ENCODE results near the gene IL20RA.
A peak's percentile ranks its signal among the peaks of the same experiment; 100 is the strongest.
"Not testable (repeated sequence)": the region's sequence is repeated elsewhere in the genome, so short reads cannot be mapped to it uniquely, and the experiment has no call there.

Gene IL20RA

DNA sequence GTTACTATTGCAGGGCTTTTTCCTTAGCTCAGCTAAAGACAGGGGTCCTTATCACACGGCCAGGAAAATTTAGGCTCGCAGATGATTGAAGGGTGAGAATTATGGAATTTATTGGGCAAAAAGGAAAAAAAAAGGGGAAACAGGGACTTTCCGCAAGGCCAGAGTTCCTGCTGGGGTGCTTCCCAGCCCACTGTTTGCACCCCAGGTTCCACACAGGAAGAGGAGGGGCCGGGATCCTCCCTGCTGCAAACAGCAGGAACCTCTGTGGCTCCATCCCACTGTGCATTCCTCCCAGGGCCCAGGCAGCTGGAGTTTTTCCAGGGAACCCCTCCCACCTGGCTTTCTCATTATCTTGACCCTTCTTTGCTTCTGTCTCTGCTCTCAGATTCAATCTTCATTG lies 35.9 kb upstream of the IL20RA start:
- Histone ChIP-seq H3K4me1 (ENCODE audit: control insufficient read depth, insufficient read depth, low read length, poor library complexity, severe bottlenecking) (no peaks in the 10 kb centered on the region), H3K9me3 (ENCODE audit: control insufficient read depth, low read length) (no peaks in the 10 kb centered on the region), H3K36me3 (ENCODE audit: control insufficient read depth, insufficient read depth, low read length) (no peaks in the 10 kb centered on the region), H3K27me3 (replicated peaks; ENCODE audit: control insufficient read depth, insufficient read depth, low read length, poor library complexity, severe bottlenecking) (no peaks in the 10 kb centered on the region), H3K27ac (ENCODE audit: insufficient read depth, low read length, poor library complexity, severe bottlenecking) (no peak overlapping the region), H3K4me3 (ENCODE audit: insufficient read depth, low read depth, low read length, poor library complexity, severe bottlenecking) (no peak overlapping the region)
- DNase-seq = no peak

- Histone ChIP-seq H3K27me3 (replicated peaks; ENCODE audit: control insufficient read depth, insufficient read depth, low read length, poor library complexity, severe bottlenecking) (no peaks in the 10 kb centered on the region), H3K4me3 (ENCODE audit: insufficient read depth, low read depth, low read length, poor library complexity, severe bottlenecking) (no peak overlapping the region), H3K4me1 (ENCODE audit: control insufficient read depth, insufficient read depth, low read length, poor library complexity, severe bottlenecking) (no peaks in the 10 kb centered on the region), H3K36me3 (ENCODE audit: control insufficient read depth, insufficient read depth, low read length) (no peaks in the 10 kb centered on the region), H3K27ac (ENCODE audit: insufficient read depth, low read length, poor library complexity, severe bottlenecking) (no peak overlapping the region), H3K9me3 (ENCODE audit: control insufficient read depth, low read length) (no peaks in the 10 kb centered on the region)
- peak; percentile 15 to 32 (median 15) for DNase-seq
These were observed 31.7 kb upstream of the IL20RA start for GRCh38 chr6:137076277-137077068.

DNA sequence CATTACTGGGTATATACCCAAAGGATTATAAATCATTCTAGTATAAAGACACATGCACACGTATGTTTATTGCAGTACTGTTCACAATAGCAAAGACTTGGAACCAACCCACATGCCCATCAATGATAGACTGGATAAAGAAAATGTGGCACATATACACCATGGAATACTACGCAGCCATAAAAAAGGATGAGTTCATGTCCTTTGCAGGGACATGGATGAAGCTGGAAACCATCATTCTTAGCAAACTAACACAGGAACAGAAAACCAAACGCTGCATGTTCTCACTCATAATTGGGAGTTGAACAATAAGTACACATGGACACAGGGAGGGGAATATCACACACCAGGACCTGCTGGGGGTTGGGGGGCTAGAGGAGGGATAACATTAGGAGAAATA lies 31.0 kb upstream of the IL20RA start:
- H3K36me3 ChIP-seq (ENCODE audit: control insufficient read depth, insufficient read depth, low read length); H3K27ac ChIP-seq (ENCODE audit: insufficient read depth, low read length, poor library complexity, severe bottlenecking); H3K4me3 ChIP-seq (ENCODE audit: insufficient read depth, low read depth, low read length, poor library complexity, severe bottlenecking); DNase-seq; H3K9me3 ChIP-seq (ENCODE audit: control insufficient read depth, low read length); H3K4me1 ChIP-seq (ENCODE audit: control insufficient read depth, insufficient read depth, low read length, poor library complexity, severe bottlenecking); H3K27me3 ChIP-seq (replicated peaks; ENCODE audit: control insufficient read depth, insufficient read depth, low read length, poor library complexity, severe bottlenecking): not testable (repeated sequence)

- Histone ChIP-seq H3K27me3 (replicated peaks; ENCODE audit: control insufficient read depth, insufficient read depth, low read length, poor library complexity, severe bottlenecking) (no peaks in the 10 kb centered on the region), H3K27ac (ENCODE audit: insufficient read depth, low read length, poor library complexity, severe bottlenecking) (no peak overlapping the region), H3K36me3 (ENCODE audit: control insufficient read depth, insufficient read depth, low read length) (no peaks in the 10 kb centered on the region), H3K9me3 (ENCODE audit: control insufficient read depth, low read length) (no peaks in the 10 kb centered on the region), H3K4me3 (ENCODE audit: insufficient read depth, low read depth, low read length, poor library complexity, severe bottlenecking) (no peak overlapping the region), H3K4me1 (ENCODE audit: control insufficient read depth, insufficient read depth, low read length, poor library complexity, severe bottlenecking) (peaks cover 5% of the 10 kb centered on the region)
- DNase-seq = no peak
These were observed 25.5 kb upstream of the IL20RA start for GRCh38 chr6:137070303-137070702.

- Histone ChIP-seq H3K9me3 (ENCODE audit: control insufficient read depth, low read length) (no peaks in the 10 kb centered on the region), H3K27me3 (replicated peaks; ENCODE audit: control insufficient read depth, insufficient read depth, low read length, poor library complexity, severe bottlenecking) (no peaks in the 10 kb centered on the region), H3K4me3 (ENCODE audit: insufficient read depth, low read depth, low read length, poor library complexity, severe bottlenecking) (no peak overlapping the region), H3K36me3 (ENCODE audit: control insufficient read depth, insufficient read depth, low read length) (no peaks in the 10 kb centered on the region), H3K4me1 (ENCODE audit: control insufficient read depth, insufficient read depth, low read length, poor library complexity, severe bottlenecking) (peaks cover 5% of the 10 kb centered on the region), H3K27ac (ENCODE audit: insufficient read depth, low read length, poor library complexity, severe bottlenecking) (no peak overlapping the region)
- no peak for DNase-seq
These were observed 22.6 kb upstream of the IL20RA start for GRCh38 chr6:137067399-137067798.

GRCh38 chr6:137058037-137058436 lies 13.3 kb upstream of the IL20RA start:
- no peaks in the 10 kb centered on the region for H3K27me3 ChIP-seq (replicated peaks; ENCODE audit: control insufficient read depth, insufficient read depth, low read length, poor library complexity, severe bottlenecking)
- no peaks in the 10 kb centered on the region for H3K36me3 ChIP-seq (ENCODE audit: control insufficient read depth, insufficient read depth, low read length)
- H3K9me3 ChIP-seq (ENCODE audit: control insufficient read depth, low read length) = no peaks in the 10 kb centered on the region
- no peak overlapping the region for H3K4me3 ChIP-seq (ENCODE audit: insufficient read depth, low read depth, low read length, poor library complexity, severe bottlenecking)
- no peak for DNase-seq
- H3K27ac ChIP-seq (ENCODE audit: insufficient read depth, low read length, poor library complexity, severe bottlenecking) = no peak overlapping the region
- no peaks in the 10 kb centered on the region for H3K4me1 ChIP-seq (ENCODE audit: control insufficient read depth, insufficient read depth, low read length, poor library complexity, severe bottlenecking)

- H3K9me3 ChIP-seq (ENCODE audit: control insufficient read depth, low read length) = no peaks in the 10 kb centered on the region
- no peak for DNase-seq
- H3K27me3 ChIP-seq (replicated peaks; ENCODE audit: control insufficient read depth, insufficient read depth, low read length, poor library complexity, severe bottlenecking) = no peaks in the 10 kb centered on the region
These were observed 11.5 kb upstream of the IL20RA start for GRCh38 chr6:137056121-137056880.

GRCh38 chr6:137051790-137052472 lies 7.2 kb upstream of the IL20RA start:
- Histone ChIP-seq H3K4me1 (ENCODE audit: control insufficient read depth, insufficient read depth, low read length, poor library complexity, severe bottlenecking) (no peaks in the 10 kb centered on the region), H3K27ac (ENCODE audit: insufficient read depth, low read length, poor library complexity, severe bottlenecking) (no peak overlapping the region), H3K27me3 (replicated peaks; ENCODE audit: control insufficient read depth, insufficient read depth, low read length, poor library complexity, severe bottlenecking) (peaks cover 5% of the 10 kb centered on the region), H3K9me3 (ENCODE audit: control insufficient read depth, low read length) (no peaks in the 10 kb centered on the region), H3K4me3 (ENCODE audit: insufficient read depth, low read depth, low read length, poor library complexity, severe bottlenecking) (no peak overlapping the region), H3K36me3 (ENCODE audit: control insufficient read depth, insufficient read depth, low read length) (no peaks in the 10 kb centered on the region)
- no peak for DNase-seq

More at GRCh38 chr6:137056121-137056880, 11.5 kb upstream of the IL20RA start:
- H3K4me3 ChIP-seq (ENCODE audit: insufficient read depth, low read depth, low read length, poor library complexity, severe bottlenecking) = no peak overlapping the region
- no peaks in the 10 kb centered on the region for H3K4me1 ChIP-seq (ENCODE audit: control insufficient read depth, insufficient read depth, low read length, poor library complexity, severe bottlenecking)
- no peaks in the 10 kb centered on the region for H3K36me3 ChIP-seq (ENCODE audit: control insufficient read depth, insufficient read depth, low read length)
- no peak overlapping the region for H3K27ac ChIP-seq (ENCODE audit: insufficient read depth, low read length, poor library complexity, severe bottlenecking)

- H3K27ac ChIP-seq (ENCODE audit: insufficient read depth, low read length, poor library complexity, severe bottlenecking) = no peak overlapping the region
- H3K36me3 ChIP-seq (ENCODE audit: control insufficient read depth, insufficient read depth, low read length) = no peaks in the 10 kb centered on the region
- no peak overlapping the region for H3K4me3 ChIP-seq (ENCODE audit: insufficient read depth, low read depth, low read length, poor library complexity, severe bottlenecking)
- no peaks in the 10 kb centered on the region for H3K4me1 ChIP-seq (ENCODE audit: control insufficient read depth, insufficient read depth, low read length, poor library complexity, severe bottlenecking)
- no peaks in the 10 kb centered on the region for H3K9me3 ChIP-seq (ENCODE audit: control insufficient read depth, low read length)
- no peak for DNase-seq
- peaks cover 17% of the 10 kb centered on the region for H3K27me3 ChIP-seq (replicated peaks; ENCODE audit: control insufficient read depth, insufficient read depth, low read length, poor library complexity, severe bottlenecking)
These were observed 4.3 kb upstream of the IL20RA start for GRCh38 chr6:137049095-137049494.
